T-helper 2 cell treated with Interferon-gamma antibody and Interleukin-4, amounts not matched to agents 100 ng/mL and 5 ng/mL, for 36 hours (primary cell): ENCODE data around the gene DNAJC1. TPM values are rescaled to one million over a fixed set of nuclear protein-coding genes. Genes with fewer than 3 reads are reported as not detected.
"Not testable (repeated sequence)": the region's sequence is repeated elsewhere in the genome, so short reads cannot be mapped to it uniquely, and the experiment has no call there.

Experiments used
- intact Hi-C: fragments of 100-400 bp; cut with micrococcal nuclease; formaldehyde crosslinking; loops from one replicate; pipeline ENCODE4 v1.15.1; 2023
- total RNA-seq: library from RNA; stranded (reverse); gene quantifications from 2 replicates; pipeline ENCODE4 v1.2.3, GENCODE V29; 2022

Gene DNAJC1
- total RNA-seq, 1 donor from 2014 or later = 23.2 TPM

DNA sequence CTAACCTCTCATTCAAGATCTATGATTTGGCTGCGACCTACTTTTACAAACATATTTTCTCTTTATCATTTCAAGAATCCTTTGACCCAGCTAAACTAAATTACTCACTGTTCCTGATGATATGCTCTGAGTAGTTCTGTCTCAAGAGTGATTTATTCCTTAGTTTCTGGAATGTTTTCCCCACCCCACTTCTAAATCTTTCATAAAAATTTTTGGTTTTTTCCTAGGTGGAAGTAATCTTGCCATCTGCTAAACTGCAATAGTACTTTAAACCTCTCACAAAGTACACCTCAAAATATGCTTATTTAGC is 170.8 kb downstream of the DNAJC1 start:
- intact Hi-C loops = no loop called here

DNA sequence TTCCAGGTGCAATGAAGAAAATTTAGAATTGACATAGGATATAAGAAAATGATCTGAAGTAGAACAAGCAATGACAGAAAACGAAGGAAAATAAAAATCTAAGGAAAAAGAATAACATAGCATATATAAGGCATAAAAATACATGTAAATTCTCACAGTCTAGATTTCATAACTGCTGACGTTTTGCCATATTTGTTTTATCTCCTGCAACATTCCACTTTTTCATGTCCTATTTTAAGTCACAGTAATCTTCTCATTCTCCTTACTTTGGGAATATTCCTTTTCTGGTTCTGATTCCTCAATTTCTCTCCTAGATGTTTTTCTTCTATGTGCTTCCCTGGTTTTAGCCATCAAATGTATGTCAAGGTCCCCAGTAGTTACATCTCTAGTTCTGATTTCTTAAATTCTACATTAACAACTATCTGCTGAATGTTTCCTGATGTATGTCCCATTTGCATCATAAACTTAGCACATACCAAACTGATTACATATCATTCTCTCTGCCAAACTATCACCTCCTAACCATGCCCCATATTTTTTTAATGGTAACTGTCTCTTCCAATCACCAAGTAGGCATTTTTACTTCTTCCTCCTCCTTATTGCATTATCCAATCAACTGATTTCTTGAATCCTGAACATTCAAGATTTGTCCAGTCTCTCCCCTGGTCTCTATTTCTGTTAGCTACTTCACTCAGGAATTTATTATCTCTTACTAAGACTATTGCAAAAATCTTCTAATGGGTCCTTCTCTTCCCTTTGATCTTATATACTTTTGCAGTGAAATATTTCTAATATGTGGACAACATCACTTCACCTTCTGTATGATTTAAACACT is 171.3 kb downstream of the DNAJC1 start:
- intact Hi-C loops = no loop called here

DNA sequence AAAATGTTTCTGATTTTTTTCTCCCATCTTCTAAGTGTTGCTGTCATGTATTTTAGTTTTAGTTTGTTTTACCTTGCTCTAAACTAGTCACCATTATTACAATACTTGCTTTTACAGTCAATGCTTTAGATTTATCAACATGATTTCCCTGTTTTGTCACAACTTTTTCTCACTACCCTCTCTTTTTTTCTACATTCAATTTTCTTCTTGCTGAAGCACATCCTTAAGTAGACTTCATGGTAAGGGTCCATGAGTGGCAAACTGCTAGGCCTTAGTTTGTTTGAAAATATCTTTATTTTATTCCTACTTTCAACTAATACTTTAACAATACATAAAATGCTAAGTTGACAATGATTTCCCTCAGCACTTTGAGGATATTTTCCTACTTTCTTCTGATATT is 173.5 kb downstream of the DNAJC1 start:
- intact Hi-C loops = no loop called here

DNA sequence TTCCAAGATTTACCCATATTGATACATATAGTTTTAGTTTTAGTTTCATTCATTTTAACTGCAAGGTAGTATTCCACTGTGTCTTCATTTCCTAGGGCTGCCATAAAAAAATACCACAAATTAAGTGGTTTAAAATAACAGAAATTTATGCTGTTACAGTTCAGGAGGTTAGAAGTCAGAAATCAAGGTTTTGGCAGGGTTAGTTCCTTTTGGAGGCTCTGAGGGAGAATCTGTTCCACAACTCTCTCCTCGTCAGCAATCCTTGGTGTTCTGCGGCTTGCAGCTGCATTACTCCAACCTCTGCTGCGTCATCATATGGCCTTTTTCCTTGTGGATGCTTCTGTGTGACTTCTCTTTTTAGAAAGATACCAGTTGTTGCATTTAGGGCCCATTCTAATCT is 176.2 kb downstream of the DNAJC1 start:
- intact Hi-C loops = no loop called here

DNA sequence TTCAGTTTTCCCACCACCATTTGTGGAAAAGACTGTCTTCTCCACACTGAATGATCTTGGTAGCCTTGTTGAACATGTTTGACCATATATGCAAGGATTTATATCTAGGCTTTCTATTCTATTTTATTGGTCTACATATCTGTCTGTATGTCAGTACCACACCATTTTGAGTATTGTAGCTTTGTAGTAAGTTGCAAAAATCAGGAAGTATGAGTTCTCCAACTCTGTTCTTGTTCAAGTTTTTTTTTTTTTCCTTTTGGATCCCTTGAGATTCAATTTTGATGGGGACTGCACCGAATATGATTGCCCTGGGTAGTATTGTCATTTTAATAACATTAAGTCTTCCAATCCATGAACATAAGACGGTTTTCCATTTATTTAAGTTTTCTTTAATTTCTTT is 176.8 kb downstream of the DNAJC1 start:
- intact Hi-C loops = no loop called here

DNA sequence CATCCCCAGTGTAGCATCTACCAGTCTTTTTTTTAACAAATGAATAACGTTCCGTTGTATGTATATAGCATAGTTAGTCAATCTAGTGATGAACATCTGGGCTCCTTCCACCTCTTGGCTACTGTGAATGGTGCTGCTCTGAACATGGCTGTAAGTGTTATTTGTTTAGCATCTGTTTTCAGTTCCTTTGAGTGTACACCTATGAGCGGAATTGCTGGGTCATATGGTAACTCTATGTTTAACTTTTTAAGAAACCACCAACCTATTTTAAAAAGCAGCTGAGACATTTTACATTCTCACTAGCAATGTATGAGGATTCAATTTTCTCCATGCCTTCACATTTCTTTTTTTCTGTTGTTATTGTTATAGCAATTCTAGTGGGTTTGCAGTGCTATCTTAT is 178.2 kb downstream of the DNAJC1 start:
- intact Hi-C loops = no loop called here

DNA sequence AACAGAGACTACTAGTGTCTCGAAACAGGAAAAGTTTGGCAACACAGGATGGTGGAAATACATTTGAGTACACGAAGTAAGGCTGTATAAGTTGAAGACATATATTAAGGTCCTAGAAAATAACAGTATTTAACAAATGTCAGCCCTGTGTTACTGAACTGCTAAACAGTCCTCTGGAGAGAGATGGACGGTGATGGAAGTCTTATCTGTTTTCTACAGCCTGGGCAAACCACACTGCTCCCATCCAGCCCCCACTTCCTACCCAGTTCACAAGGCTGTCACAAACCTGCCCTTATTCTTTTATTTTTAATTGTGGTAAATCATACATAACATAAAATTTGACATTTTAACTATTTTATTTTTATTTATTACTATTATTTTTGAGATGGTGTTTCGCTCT is 179.1 kb downstream of the DNAJC1 start:
- intact Hi-C loops = no loop called here

DNA sequence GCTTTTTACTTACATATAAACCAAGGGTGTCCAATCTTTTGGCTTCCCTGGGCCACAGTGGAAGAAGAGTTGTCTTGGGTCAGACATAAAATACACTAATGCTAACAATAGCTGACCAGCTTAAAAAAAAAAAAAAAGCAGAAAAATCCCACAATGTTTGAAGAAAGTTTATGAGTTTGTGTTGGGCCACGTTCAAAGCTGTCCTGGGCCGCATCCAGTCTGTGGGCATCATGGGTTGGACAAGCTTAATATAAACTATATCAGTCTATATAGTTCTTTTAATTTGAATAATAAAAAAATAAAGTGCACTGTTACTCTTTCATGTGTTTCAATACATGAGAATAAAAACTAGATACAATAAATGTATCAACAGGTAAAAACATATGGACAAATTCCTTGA is 179.9 kb downstream of the DNAJC1 start:
- intact Hi-C loops = no loop called here

DNA sequence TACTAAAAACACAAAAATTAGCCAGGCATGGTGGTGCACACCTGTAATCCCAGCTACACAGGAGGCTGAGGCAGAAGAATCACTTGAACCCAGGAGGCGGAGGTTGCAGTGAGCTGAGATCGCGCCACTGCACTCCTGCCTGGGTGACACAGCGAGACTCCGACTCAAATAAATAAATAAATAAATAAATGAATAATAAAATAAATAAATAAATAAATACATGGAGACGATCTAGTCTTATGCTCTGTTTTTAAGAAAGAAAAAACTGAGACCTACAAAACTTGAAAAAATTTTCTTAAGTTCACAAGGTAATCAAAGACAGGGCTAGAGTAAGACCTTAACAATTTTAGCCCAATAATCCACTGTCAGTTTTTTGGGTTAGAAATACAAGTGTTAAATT is 181.3 kb downstream of the DNAJC1 start:
- intact Hi-C loops = not testable (repeated sequence)

DNA sequence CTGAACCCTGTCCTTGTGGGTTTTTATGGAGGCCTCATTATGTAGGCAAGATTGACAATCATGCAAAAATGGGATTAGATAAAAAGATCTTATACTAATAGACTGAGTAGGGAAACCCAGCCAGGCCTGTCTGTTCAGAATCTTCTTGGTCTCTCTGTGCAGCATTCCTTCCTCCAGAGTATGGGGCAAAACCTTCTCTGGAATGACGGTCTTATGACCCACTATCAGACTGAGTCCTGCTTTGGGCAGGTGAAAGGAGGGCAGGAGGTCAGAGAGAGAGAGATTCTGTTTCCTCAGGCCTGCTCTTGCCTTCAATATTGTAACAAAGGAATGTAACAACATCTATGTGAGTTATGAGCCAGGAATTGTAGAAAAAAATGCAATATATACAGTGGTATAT is 182.6 kb downstream of the DNAJC1 start:
- intact Hi-C loops = no loop called here

DNA sequence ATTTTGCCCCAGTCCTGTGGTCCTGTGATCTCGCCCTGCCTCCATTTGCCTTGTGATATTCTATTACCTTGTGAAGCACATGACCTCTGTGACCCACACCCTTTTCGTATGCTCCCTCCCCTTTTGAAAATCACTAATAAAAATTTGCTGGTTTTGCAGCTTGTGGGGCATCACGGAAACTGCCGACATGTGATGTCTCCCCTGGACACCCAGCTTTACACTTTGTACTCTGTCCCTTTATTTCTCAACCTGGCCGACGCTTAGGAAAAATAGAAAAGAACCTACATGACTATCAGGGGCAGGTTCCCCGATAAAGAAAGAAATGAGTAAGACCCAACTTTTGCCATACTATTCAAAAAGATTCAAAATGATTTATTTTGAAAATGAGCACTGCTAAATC is 185.1 kb downstream of the DNAJC1 start:
- intact Hi-C loops = not testable (repeated sequence)

DNA sequence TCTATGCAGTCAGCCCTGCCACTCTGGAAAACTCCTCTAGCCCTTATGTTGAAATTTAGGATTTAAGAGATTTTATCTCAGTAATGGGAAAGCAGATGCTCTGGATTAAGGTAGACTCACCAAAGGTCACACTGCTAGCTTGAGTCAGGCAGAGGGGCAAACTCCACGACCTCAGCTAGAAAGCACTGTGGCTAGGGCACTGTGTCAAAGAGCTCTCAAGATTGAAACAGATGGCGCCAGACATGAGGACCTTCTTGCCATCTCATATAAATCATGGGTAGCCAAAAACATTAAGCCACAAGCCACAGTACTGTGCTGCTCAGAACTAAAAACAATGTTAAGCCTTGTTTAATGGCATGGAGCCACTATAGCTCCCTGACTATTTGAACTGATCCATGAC is 188.7 kb downstream of the DNAJC1 start:
- intact Hi-C loops = no loop called here

DNA sequence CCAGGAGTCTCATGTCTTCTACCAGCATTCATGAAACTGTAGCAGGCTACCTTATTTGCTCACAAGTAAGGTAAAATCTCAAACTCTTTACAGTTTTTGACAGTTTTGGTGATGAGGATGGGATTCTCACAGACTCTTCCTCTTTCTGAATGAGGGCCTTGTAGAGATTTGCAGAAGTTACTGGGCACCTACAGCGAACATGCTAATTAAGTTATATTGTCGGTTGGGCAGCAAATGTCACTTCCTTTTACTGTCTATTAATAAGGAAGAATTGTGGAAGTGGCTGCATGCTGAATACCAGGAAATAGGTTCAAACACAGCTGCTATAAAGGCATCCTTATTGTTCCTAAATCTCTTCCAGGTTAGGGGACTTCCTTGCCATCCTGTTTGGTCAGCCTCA is 189.6 kb downstream of the DNAJC1 start:
- intact Hi-C loops = no loop called here

DNA sequence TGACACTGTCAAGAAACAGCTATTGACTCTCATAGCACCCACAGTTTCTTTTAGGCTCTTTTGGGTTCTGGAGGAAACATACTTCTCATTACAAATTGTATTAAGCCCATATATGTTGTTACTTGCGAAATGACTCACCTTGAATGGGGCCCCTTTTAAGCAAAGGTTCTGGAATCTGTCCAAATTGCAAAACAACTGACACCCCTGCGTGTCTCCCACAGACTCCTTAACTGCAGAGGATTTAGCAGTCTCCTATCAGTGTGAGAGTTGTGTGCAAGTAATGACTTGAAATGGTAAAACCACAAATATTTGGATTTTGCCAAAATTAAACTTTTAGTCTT is 192.3 kb downstream of the DNAJC1 start:
- intact Hi-C loops = no loop called here

DNA sequence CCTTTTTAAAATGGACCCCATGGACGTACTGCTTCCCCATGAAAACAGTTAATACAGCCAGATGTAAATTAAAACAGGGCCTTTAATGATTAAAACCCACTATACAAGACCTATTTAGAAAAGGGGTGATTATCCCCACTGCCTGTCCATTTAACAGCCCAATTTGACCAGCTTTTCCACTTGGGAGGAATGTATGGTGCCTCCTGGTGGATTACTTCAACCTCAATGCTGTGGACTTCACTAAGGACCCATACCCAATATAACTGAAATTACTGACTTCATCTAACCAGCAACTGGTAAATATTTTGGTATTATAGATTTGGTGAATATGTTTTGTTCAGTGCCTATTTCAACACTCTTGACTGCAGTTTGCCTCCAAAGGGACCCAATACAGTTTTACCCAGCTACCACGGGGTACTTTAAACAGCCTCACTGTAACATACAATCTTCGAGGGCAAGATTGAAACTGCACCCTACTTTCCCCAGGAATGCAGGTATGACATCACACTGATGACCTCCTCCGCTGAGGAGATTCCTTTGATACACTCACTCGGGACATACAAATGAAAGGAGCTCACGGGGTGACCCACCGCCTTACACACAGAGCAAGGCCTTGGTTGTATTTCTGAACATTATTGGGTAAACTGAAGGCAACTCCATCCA is 192.8 kb downstream of the DNAJC1 start:
- intact Hi-C loops = no loop called here

DNA sequence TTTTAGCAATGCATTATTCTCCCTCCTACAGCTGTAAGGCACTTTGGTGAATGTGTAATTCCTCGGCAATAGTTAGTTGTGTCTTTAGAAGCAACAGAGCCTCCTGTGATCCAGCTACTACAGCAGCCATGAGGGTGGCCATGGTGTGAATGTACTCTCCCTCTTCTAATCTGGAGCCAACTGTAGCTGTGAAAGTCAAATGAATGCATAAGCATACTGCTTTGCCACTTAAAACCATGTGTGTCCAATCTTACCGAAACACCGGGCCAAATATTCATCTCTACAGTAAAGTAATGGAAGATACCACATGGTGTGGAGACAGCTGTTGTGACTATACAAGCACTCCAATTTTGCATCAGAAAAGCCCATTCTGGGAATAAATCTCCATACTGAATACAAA is 195.0 kb downstream of the DNAJC1 start:
- intact Hi-C loops = no loop called here

DNA sequence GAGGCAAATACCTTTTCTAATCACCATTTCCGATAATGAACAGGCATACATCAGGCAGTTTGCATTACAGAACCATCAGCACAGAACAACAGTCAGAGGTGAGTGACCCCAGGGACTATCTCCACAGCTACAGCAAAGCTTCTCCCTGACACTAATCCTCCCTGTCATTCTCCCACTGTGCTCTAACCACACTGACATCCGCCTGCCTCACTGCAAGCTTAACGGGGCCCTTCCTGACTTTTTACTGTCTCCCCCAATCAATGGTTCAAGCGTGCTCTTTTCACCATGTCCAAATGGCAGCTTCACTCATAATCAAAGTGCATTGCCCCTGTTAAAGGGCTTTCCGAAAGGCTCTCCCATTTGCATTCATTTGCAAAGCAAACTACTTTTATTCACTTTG is 196.3 kb downstream of the DNAJC1 start:
- intact Hi-C loops = no loop called here

DNA sequence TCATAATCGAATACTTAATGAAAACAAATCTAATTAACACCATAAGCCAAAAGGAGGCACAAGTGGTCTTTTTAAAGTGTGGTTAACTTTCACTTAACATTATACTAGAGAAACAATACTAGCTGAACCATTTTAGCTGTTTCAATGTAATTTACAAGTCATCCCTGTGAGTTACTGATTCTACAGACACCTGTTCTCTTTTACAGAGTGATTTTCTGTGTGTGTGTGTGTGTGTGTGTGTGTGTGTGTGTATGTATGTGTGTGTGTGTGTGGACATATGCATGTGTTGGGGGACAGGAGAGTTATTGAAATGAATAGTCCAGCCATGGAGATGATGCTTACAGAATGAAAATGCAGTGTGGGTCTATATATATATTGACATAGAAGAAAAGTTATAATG is 200.2 kb downstream of the DNAJC1 start:
- intact Hi-C loops = no loop called here

DNA sequence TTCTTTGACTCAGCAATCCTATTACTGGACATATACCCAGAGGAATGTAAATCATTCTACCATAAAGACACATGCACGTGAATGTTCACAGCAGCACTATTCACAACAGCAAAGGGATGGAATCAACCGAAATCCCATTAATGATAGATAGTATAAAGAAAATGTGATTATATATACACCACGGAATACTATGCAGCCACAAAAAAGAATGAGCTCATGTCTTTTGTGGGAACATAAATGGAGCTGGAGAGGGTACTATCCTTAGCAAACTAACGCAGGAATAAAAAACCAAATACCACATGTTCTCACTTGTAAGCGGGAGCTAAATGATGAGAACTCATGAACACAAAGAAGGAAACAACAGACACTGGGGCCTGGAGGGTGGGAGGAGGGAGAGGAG is 201.9 kb downstream of the DNAJC1 start:
- intact Hi-C loops = no loop called here

DNA sequence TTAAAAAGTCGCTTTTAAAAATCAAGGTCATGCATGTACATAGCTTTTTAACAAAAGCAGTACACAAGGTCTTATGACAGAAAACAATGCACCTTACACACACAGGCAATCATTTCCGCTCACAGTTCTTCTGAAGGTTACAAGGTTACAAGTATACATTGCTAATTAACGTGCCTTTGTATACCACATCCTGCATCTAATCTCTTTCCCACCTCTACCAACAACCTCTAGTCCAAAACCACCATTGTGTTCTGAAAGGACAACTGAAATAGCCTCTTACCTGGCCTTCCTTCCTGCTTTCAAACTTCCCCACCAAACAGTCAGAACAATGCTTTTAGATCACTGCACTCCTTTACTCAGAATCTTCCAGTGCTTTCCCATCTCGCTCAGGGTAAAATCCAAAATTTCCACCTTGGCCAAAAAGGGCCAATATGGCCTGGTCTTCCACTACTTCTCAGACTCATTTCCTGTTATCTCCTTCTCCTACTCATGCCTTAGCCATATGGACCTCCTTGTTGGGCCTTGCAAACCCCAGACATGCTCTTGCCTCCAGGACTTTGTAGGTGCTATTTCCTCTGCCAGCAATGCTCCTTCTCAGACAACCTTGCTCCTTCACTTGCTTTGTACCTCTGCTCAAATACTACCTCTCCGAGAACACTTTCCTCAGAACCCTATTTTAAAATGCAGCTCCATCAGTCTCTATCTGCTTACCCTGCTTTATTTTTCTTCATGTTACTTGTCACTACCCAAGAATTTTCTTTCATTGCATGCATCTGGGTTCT is 205.4 kb downstream of the DNAJC1 start:
- intact Hi-C loops = no loop called here

DNA sequence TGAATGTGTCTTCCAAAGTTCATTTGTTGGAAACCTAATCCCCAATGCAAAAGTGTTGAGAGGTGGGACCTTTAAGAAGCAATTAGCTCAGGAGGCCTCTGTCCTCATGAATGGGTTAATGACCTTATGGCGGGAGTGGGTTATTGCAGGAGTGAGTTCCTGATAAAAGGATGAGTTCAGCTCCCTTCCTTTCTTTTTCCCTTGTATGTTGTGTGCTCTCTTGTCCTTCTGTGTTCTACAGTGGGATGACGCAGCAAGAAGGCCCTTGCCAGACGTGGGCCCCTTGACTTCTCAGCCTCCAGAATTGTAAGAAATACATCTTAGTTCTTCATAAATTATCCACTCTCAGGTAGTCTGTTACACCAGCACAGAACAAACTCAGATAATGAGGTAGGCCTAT is 206.0 kb downstream of the DNAJC1 start:
- intact Hi-C loops = no loop called here

DNA sequence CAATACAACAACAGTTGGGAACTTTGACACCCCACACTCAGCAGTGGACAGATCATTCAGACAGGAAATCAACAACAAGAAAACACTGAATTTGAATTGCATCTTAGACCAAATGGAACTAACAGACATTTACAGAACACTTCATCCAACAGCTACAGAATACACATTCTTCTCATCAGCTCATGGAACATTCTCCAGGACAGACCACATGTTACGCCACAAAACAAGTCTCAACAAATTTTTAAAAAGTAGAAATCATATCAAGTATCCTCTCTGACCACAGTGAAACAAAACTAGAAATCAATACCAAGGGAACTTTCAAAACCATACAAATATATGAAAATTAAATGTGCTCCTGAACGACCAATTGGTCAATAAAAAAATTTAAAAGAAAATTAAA is 212.3 kb downstream of the DNAJC1 start:
- intact Hi-C loops = no loop called here

DNA sequence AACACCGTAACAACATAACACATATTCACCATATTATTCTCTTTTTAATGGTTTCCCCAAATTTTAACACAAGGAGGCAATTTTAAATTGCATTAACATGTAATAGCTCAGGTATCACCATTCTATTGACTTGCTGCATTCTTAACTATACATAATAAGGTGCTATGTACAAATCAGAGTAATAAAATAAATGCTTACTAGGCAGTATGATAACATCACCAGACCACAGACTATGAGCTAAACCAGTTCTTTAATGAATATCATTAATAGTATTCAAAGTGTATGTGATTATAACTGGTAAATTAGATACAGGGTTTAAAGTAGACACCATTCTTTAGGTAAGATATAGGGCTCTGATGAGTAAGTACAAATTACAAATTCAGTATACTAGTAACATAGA is 226.6 kb downstream of the DNAJC1 start:
- intact Hi-C loops = no loop called here
